Heart left ventricle (tissue), 13 donors: ENCODE data around the gene C12orf60.

Experiments
- POLR2A ChIP-seq, 2 donors: fragments of 450-650 bp; IDR thresholded peaks; one replicate each; pipeline ENCODE4 v1.6.1; 2017; ENCODE audit warnings: antibody characterized with exemption in 2 of 2, mild to moderate bottlenecking in 2 of 2, moderate library complexity in 2 of 2
- TF ChIP-seq, protein P1 (sequence below), 12 donors: fragments of 200-600 bp; sonication (generic) in 4 of 12; IDR thresholded peaks; one replicate each; pipeline versions ENCODE4 v1.5.0 to v1.8.0; 2018 to 2022; ENCODE audit warnings: antibody characterized with exemption in 12 of 12, mild to moderate bottlenecking in 5 of 12
- donor health status: ischemic (EF 13 %, LVEDD 7.1; RV severe dilation, severe dysfunction).
- donor health status: DM: no; HTN: yes; CAD: no.
- donor health status: DM: no; HTN: no; CAD: no.
- donor health status: ischemic (EF 25% LVEDD 6.9; RV normal size, moderate dysfunction).
- donor health status: ischemic (EF 25% LVEDD 5.7; RV mildly dilated, moderate dysfunction).
- donor health status: ischemic (EF 35%, LVEDD 5.7; RV mildly dilated, moderate dysfunction).
- donor health status: nonischemic (EF 11% LVEDD 7.7; RV severe dilation, severe dysfunction).
- donor health status: DM: yes; HTN: yes; CAD: no.
- donor health status: PGD.
- donor health status: ischemic (EF 29% LVEDD 5.4; RV normal size, mild dysfunction).
- donor health status: nonischemic (EF 23%, LVEDD 6.1; RV moderate dilation, normal function).

DNA sequence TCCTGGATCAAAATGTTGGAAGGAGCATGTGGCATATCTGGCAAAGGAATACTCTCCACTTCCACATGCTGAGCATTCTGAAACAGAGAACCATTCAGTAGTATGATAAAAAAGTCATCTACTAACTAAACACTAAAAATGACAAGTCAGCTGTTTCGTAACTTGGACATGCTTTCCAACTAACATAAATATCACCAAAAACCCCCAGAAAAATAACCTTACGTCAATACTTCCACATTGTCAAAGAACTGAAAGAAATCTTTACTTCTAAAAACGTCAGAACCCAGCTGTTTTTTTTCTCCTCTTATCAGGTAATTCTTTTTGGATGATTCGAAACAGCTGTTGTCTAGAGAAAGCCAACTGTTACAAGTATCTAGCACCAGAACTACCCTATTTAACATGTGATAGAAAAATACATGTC, 8.4 kb upstream of the C12orf60 start:
- TF ChIP-seq, protein P1, sequence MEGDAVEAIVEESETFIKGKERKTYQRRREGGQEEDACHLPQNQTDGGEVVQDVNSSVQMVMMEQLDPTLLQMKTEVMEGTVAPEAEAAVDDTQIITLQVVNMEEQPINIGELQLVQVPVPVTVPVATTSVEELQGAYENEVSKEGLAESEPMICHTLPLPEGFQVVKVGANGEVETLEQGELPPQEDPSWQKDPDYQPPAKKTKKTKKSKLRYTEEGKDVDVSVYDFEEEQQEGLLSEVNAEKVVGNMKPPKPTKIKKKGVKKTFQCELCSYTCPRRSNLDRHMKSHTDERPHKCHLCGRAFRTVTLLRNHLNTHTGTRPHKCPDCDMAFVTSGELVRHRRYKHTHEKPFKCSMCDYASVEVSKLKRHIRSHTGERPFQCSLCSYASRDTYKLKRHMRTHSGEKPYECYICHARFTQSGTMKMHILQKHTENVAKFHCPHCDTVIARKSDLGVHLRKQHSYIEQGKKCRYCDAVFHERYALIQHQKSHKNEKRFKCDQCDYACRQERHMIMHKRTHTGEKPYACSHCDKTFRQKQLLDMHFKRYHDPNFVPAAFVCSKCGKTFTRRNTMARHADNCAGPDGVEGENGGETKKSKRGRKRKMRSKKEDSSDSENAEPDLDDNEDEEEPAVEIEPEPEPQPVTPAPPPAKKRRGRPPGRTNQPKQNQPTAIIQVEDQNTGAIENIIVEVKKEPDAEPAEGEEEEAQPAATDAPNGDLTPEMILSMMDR (IDR thresholded peaks at IDR 0.05), result no peak
- no peak for TF ChIP-seq POLR2A (IDR thresholded peaks at IDR 0.05)
